Liver (tissue), 2 donors: ENCODE results near the gene ZNF783.

ENCODE experiments used
- CTCF ChIP-seq: fragments of 150-350 bp; IDR thresholded peaks from 2 replicates; pipeline ENCODE4 v1.5.1; 2017; ENCODE audit warnings: improper control_type of control experiment, low read depth, low read length; ENCODE audit not compliant: missing input control
- MAX ChIP-seq: IDR thresholded peaks from 2 replicates; pipeline ENCODE4 v1.6.1; 2016; ENCODE audit warnings: antibody characterized with exemption
- ZBTB33 ChIP-seq: IDR thresholded peaks from 2 replicates; pipeline ENCODE4 v1.6.1; 2016; ENCODE audit warnings: antibody characterized with exemption
- donor health status: healthy.

- no peak for TF ChIP-seq CTCF
- TF ChIP-seq MAX: no peak
- no peak for TF ChIP-seq ZBTB33
Observed at GRCh38 chr7:149224352-149224751, 37.6 kb upstream of the ZNF783 start.
